H9 (cell line): Measurements from ENCODE around the gene PRKAG1. TPM values are rescaled to one million over a fixed set of nuclear protein-coding genes. Genes with fewer than 3 reads are reported as not detected.

ENCODE experiments used
- DNase-seq: peaks from one replicate; pipeline ENCODE4 v3.0.0-alpha.2; 2017
- H2AFZ ChIP-seq: one replicate; pipeline ENCODE4 v1.6.1; 2013; ENCODE audit warnings: mild to moderate bottlenecking, low read length, control low read depth, moderate library complexity
- H2AK5ac ChIP-seq: 2 replicates; pipeline ENCODE4 v1.6.1; 2013; ENCODE audit warnings: low read length, control low read depth, mixed read lengths; ENCODE audit not compliant: insufficient read length
- H2BK120ac ChIP-seq: one replicate; pipeline ENCODE4 v1.6.1; 2013; ENCODE audit warnings: low read depth, mild to moderate bottlenecking, low read length, control low read depth, inconsistent platforms; ENCODE audit not compliant: poor library complexity, severe bottlenecking
- H2BK12ac ChIP-seq: 2 replicates; pipeline ENCODE4 v1.6.1; 2013; ENCODE audit warnings: low read length, control low read depth, mixed read lengths, low read depth; ENCODE audit not compliant: insufficient read length
- H2BK15ac ChIP-seq: 2 replicates; pipeline ENCODE4 v1.6.1; 2013; ENCODE audit warnings: low read depth, low read length, control low read depth
- H2BK20ac ChIP-seq: one replicate; pipeline ENCODE4 v1.6.1; 2013; ENCODE audit warnings: low read depth, mild to moderate bottlenecking, low read length, control low read depth, inconsistent platforms; ENCODE audit not compliant: poor library complexity, severe bottlenecking
- H2BK5ac ChIP-seq: 2 replicates; pipeline ENCODE4 v1.6.1; 2013; ENCODE audit warnings: low read length, control low read depth, mixed read lengths; ENCODE audit not compliant: insufficient read length
- H3K14ac ChIP-seq: 2 replicates; pipeline ENCODE4 v1.6.1; 2013; ENCODE audit warnings: low read length, control low read depth; ENCODE audit not compliant: insufficient read depth
- H3K18ac ChIP-seq: 2 replicates; pipeline ENCODE4 v1.6.1; 2013; ENCODE audit warnings: low read depth, mild to moderate bottlenecking, mixed read lengths, low read length, control low read depth; ENCODE audit not compliant: insufficient read length
- H3K23ac ChIP-seq: 2 replicates; pipeline ENCODE4 v1.6.1; 2013; ENCODE audit warnings: low read length, control low read depth, mixed read lengths, low read depth; ENCODE audit not compliant: insufficient read length
- H3K23me2 ChIP-seq: 2 replicates; pipeline ENCODE4 v1.6.1; 2013; ENCODE audit warnings: low read depth, mild to moderate bottlenecking, mixed read lengths, low read length, control low read depth; ENCODE audit not compliant: insufficient read length, poor library complexity, severe bottlenecking
- H3K27ac ChIP-seq: 2 replicates; pipeline ENCODE4 v1.5.1; 2013; ENCODE audit warnings: low read length, control low read depth, mixed read lengths, low read depth; ENCODE audit not compliant: insufficient read length
- H3K27me3 ChIP-seq: 2 replicates; pipeline ENCODE4 v1.6.1; 2013; ENCODE audit warnings: low read length, control low read depth, inconsistent platforms; ENCODE audit not compliant: insufficient read depth
- H3K4ac ChIP-seq: 2 replicates; pipeline ENCODE4 v1.6.1; 2013; ENCODE audit warnings: low read depth, mild to moderate bottlenecking, control low read depth, inconsistent platforms, low read length, moderate library complexity
- H3K4me1 ChIP-seq: 2 replicates; pipeline ENCODE4 v1.6.1; 2013; ENCODE audit warnings: low read length, control low read depth, inconsistent platforms; ENCODE audit not compliant: insufficient read depth
- H3K4me2 ChIP-seq: 2 replicates; pipeline ENCODE4 v1.6.1; 2013; ENCODE audit warnings: low read length, control low read depth, mixed read lengths; ENCODE audit not compliant: insufficient read length, insufficient read depth
- H3K56ac ChIP-seq: 2 replicates; pipeline ENCODE4 v1.6.1; 2013; ENCODE audit warnings: low read depth, mild to moderate bottlenecking, mixed read lengths, low read length, control low read depth; ENCODE audit not compliant: insufficient read length
- H3K79me1 ChIP-seq: 2 replicates; pipeline ENCODE4 v1.6.1; 2013; ENCODE audit warnings: low read depth, mild to moderate bottlenecking, moderate library complexity, low read length, control low read depth, inconsistent platforms; ENCODE audit not compliant: insufficient read depth, poor library complexity, severe bottlenecking
- H3K79me2 ChIP-seq: 2 replicates; pipeline ENCODE4 v1.6.1; 2013; ENCODE audit warnings: low read length, control low read depth, inconsistent platforms; ENCODE audit not compliant: insufficient read depth
- H3K9ac ChIP-seq: 2 replicates; pipeline ENCODE4 v1.6.1; 2013; ENCODE audit warnings: low read length, control low read depth, mixed read lengths; ENCODE audit not compliant: insufficient read length; ENCODE audit errors: extremely low read depth
- H3K9me3 ChIP-seq: one replicate; pipeline ENCODE4 v1.6.1; 2013; ENCODE audit warnings: low read depth, low read length, inconsistent platforms; ENCODE audit not compliant: control insufficient read depth
- H3T11ph ChIP-seq: one replicate; pipeline ENCODE4 v1.6.1; 2013; ENCODE audit warnings: mild to moderate bottlenecking, low read length, control low read depth, inconsistent platforms
- H4K20me1 ChIP-seq: one replicate; pipeline ENCODE4 v1.6.1; 2013; ENCODE audit not compliant: control insufficient read depth, insufficient read length, insufficient read depth
- H4K5ac ChIP-seq: 2 replicates; pipeline ENCODE4 v1.6.1; 2013; ENCODE audit warnings: low read depth, mild to moderate bottlenecking, mixed read lengths, low read length, control low read depth; ENCODE audit not compliant: insufficient read length
- H4K8ac ChIP-seq: replicated peaks from 2 replicates; pipeline ENCODE4 v1.6.1; 2013; ENCODE audit warnings: low read length, control low read depth, mixed read lengths, low read depth; ENCODE audit not compliant: insufficient read length
- H4K91ac ChIP-seq: 2 replicates; pipeline ENCODE4 v1.6.1; 2013; ENCODE audit warnings: low read depth, mild to moderate bottlenecking, moderate library complexity, mixed read lengths, low read length, control low read depth; ENCODE audit not compliant: insufficient read length
- H3K27ac Mint-ChIP-seq, 3 experiments: 2 replicates in 2 of 3; 3 replicates in 1 of 3; pipeline ENCODE4 v1.8.0; 2020 to 2021; ENCODE audit warnings: mixed read lengths in 3 of 3, mild to moderate bottlenecking in 1 of 3, moderate library complexity in 1 of 3
- H3K27me3 Mint-ChIP-seq: 2 replicates; pipeline ENCODE4 v1.8.0; 2021; ENCODE audit warnings: low read depth, mild to moderate bottlenecking, moderate library complexity, mixed read lengths
- H3K36me3 Mint-ChIP-seq, 3 experiments: 2 replicates in 2 of 3; 3 replicates in 1 of 3; pipeline ENCODE4 v1.8.0; 2020 to 2021; ENCODE audit warnings: low read depth in 3 of 3, mixed read lengths in 3 of 3; ENCODE audit not compliant: insufficient read depth in 1 of 3
- H3K4me1 Mint-ChIP-seq, 2 experiments: 2 replicates each; pipeline ENCODE4 v1.8.0; 2020; ENCODE audit warnings: mixed read lengths in 2 of 2
- H3K4me3 Mint-ChIP-seq, 2 experiments: 2 replicates in 1 of 2; 3 replicates in 1 of 2; pipeline ENCODE4 v1.8.0; 2020 to 2021; ENCODE audit warnings: mild to moderate bottlenecking in 2 of 2, mixed read lengths in 2 of 2, moderate library complexity in 1 of 2
- H3K9me3 Mint-ChIP-seq, 2 experiments: 2 replicates in 1 of 2; 3 replicates in 1 of 2; pipeline ENCODE4 v1.8.0; 2020; ENCODE audit warnings: mild to moderate bottlenecking in 2 of 2, mixed read lengths in 2 of 2, moderate library complexity in 1 of 2
- WGBS: extraction: QIAGEN DNeasy Blood & Tissue Kit; methylation state at CpG from one replicate; pipeline ENCODE4 v1.1.7; 2013; ENCODE audit warnings: missing lambda C conversion rate, low lambda C conversion rate, mixed read lengths; ENCODE audit not compliant: insufficient read length; ENCODE audit errors: extremely low coverage; 5-methylcytosine and 5-hydroxymethylcytosine counted together
- total RNA-seq: library from RNA; stranded (reverse); gene quantifications from 2 replicates; pipeline ENCODE4 v1.2.1, GENCODE V29; 2021
- TF ChIP-seq, protein P1 (sequence below): fragments of 200-600 bp; sonication (generic); conservative IDR thresholded peaks from 3 replicates; pipeline ENCODE4 v1.8.0; 2021; ENCODE audit warnings: antibody characterized with exemption, mild to moderate bottlenecking

The PRKAG1 gene
- total RNA-seq, 1 experiment from 2014 or later = 34.8 TPM

DNA sequence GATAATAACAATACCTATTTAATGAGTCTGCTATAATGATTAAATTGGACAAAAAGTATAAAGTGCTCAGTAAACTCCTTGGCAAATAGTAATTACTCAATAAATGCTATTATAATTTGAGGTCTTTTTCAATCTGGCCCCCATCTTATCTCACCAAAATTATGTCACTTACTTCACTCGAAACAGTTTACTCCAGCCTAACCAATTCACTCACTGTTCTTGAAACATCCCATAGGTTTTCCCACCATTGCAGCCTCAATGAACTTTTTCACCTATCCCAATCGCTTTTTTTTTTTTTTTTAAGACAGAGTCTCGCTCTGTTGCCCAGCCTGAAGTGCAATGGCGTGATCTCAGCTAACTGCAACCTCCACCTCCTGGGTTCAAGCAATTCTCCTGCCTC lies 17.5 kb upstream of the PRKAG1 start:
- Histone ChIP-seq H2BK12ac (no peak overlapping the region), H3K18ac (no peak overlapping the region), H2BK20ac (no peak overlapping the region), H4K8ac (no peak overlapping the region), H4K20me1 (no peaks in the 10 kb centered on the region), H3K79me2 (no peaks in the 10 kb centered on the region), H2AFZ (no peak overlapping the region), H3K56ac (no peak overlapping the region), H2BK5ac (no peak overlapping the region), H4K5ac (no peak overlapping the region), H2BK120ac (no peak overlapping the region), H3K4ac (no peak overlapping the region), H3K4me2 (no peak overlapping the region), H3K9ac (no peak overlapping the region), H3K27me3 (no peaks in the 10 kb centered on the region), H2AK5ac (no peak overlapping the region), H3K14ac (no peak overlapping the region), H3K79me1 (no peaks in the 10 kb centered on the region), H3T11ph (no peak overlapping the region), H2BK15ac (no peak overlapping the region), H4K91ac (no peak overlapping the region), H3K23ac (no peak overlapping the region), H3K27ac (no peak overlapping the region), H3K4me1 (no peaks in the 10 kb centered on the region), H3K9me3 (no peaks in the 10 kb centered on the region), H3K23me2 (no peaks in the 10 kb centered on the region)
- H3K4me3 Mint-ChIP-seq = no peak overlapping the region
- WGBS = no CpG with 5 or more reads among the region's 4 CpGs
- DNase-seq = no peak
- H3K4me1 Mint-ChIP-seq = no peaks in the 10 kb centered on the region
- H3K9me3 Mint-ChIP-seq = no peaks in the 10 kb centered on the region
- H3K36me3 Mint-ChIP-seq = peaks cover 36 to 91% (median 85%) of the 10 kb centered on the region in 3 experiments; a peak in 6 of 7 replicates
- TF ChIP-seq, protein P1, sequence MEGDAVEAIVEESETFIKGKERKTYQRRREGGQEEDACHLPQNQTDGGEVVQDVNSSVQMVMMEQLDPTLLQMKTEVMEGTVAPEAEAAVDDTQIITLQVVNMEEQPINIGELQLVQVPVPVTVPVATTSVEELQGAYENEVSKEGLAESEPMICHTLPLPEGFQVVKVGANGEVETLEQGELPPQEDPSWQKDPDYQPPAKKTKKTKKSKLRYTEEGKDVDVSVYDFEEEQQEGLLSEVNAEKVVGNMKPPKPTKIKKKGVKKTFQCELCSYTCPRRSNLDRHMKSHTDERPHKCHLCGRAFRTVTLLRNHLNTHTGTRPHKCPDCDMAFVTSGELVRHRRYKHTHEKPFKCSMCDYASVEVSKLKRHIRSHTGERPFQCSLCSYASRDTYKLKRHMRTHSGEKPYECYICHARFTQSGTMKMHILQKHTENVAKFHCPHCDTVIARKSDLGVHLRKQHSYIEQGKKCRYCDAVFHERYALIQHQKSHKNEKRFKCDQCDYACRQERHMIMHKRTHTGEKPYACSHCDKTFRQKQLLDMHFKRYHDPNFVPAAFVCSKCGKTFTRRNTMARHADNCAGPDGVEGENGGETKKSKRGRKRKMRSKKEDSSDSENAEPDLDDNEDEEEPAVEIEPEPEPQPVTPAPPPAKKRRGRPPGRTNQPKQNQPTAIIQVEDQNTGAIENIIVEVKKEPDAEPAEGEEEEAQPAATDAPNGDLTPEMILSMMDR = no peak
- H3K27ac Mint-ChIP-seq = 0 out of 7 replicates have a peak overlapping the region, but pooled peaks of 1 of the 3 experiments have one; percentile 8
- H3K27me3 Mint-ChIP-seq = no peaks in the 10 kb centered on the region
